NCI-H128 (cell line): ENCODE results near the gene CLMN.

ENCODE experiments used
- DNase-seq: peaks from one replicate; lab custom pipeline; 2025; ENCODE audit not compliant: unreplicated experiment; lab: John Stamatoyannopoulos, UW

Gene CLMN

GRCh38 chr14:95264271-95264973, 55.3 kb downstream of the CLMN start:
- DNase-seq = no peak

GRCh38 chr14:95263527-95264231, 56.0 kb downstream of the CLMN start:
- no peak for DNase-seq

- DNase-seq = no peak
Observed at GRCh38 chr14:95262511-95262891, 57.2 kb downstream of the CLMN start.

GRCh38 chr14:95261616-95262510, 57.8 kb downstream of the CLMN start:
- no peak for DNase-seq

GRCh38 chr14:95260537-95261361, 59.0 kb downstream of the CLMN start:
- no peak for DNase-seq

GRCh38 chr14:95258754-95259593, 60.7 kb downstream of the CLMN start:
- no peak for DNase-seq

GRCh38 chr14:95258156-95258555, 61.6 kb downstream of the CLMN start:
- no peak for DNase-seq

- DNase-seq = no peak
Observed at GRCh38 chr14:95257521-95257920, 62.2 kb downstream of the CLMN start.

- DNase-seq = no peak
Observed at GRCh38 chr14:95256776-95257060, 63.0 kb downstream of the CLMN start.

GRCh38 chr14:95256002-95256775, 63.5 kb downstream of the CLMN start:
- peak; percentile 73 for DNase-seq

- DNase-seq = peak; percentile 19
Observed at GRCh38 chr14:95255487-95255886, 64.2 kb downstream of the CLMN start.

GRCh38 chr14:95255013-95255412, 64.7 kb downstream of the CLMN start:
- DNase-seq = no peak

GRCh38 chr14:95254288-95254687, 65.4 kb downstream of the CLMN start:
- no peak for DNase-seq

GRCh38 chr14:95253039-95253630, 66.6 kb downstream of the CLMN start:
- DNase-seq = no peak

- no peak for DNase-seq
Observed at GRCh38 chr14:95252219-95252618, 67.5 kb downstream of the CLMN start.

GRCh38 chr14:95250936-95251335, 68.8 kb downstream of the CLMN start:
- no peak for DNase-seq

GRCh38 chr14:95250140-95250769, 69.5 kb downstream of the CLMN start:
- DNase-seq = no peak

GRCh38 chr14:95248432-95248831, 71.3 kb downstream of the CLMN start:
- DNase-seq = no peak

GRCh38 chr14:95246870-95247269, 72.8 kb downstream of the CLMN start:
- no peak for DNase-seq
